HT-29 (cell line): ENCODE results near the gene CTU2. TPM values are rescaled to one million over a fixed set of nuclear protein-coding genes. Genes with fewer than 3 reads are reported as not detected.
"Not testable (repeated sequence)": the region's sequence is repeated elsewhere in the genome, so short reads cannot be mapped to it uniquely, and the experiment has no call there.

Experiments
- DNase-seq: peaks from one replicate; pipeline ENCODE4 v3.0.0-alpha.2; 2015; ENCODE audit warnings: low spot score
- total RNA-seq: library from RNA; depleted of rRNA; stranded (reverse); fragments of >200 nt; shearing (Covaris generic); gene quantifications from 2 replicates; pipeline ENCODE4 v1.2.3, GENCODE V29; 2014; rRNA removed

Gene CTU2
- 38.4 and 44.5 TPM in 2 replicates for total RNA-seq

- DNase-seq = peak; percentile 87
Observed at GRCh38 chr16:88706229-88706964, at the start of gene CTU2, which contains the start of gene RNF166. CTU2 (plus strand) TSS chr16:88706503; CDS start chr16:88706531, 28 bp downstream. RNF166 (minus strand) TSS chr16:88706408; CDS start chr16:88706325, 83 bp downstream.

GRCh38 chr16:88657371-88657770, 48.9 kb upstream of the CTU2 start:
- DNase-seq = no peak

GRCh38 chr16:88658714-88659113, 47.6 kb upstream of the CTU2 start:
- no peak for DNase-seq

GRCh38 chr16:88659160-88659559, 47.1 kb upstream of the CTU2 start:
- no peak for DNase-seq

- DNase-seq = no peak
Observed at GRCh38 chr16:88661468-88661867, 44.8 kb upstream of the CTU2 start.

GRCh38 chr16:88662222-88662842, 44.0 kb upstream of the CTU2 start:
- no peak for DNase-seq

- peak; percentile 96 for DNase-seq
Observed at GRCh38 chr16:88662843-88663606, 43.3 kb upstream of the CTU2 start, which contains the start of gene MVD. MVD (minus strand) TSS chr16:88663091; CDS start chr16:88663080, 11 bp downstream.

- DNase-seq = no peak
Observed at GRCh38 chr16:88665148-88665547, 41.2 kb upstream of the CTU2 start.

GRCh38 chr16:88665570-88665969, 40.7 kb upstream of the CTU2 start:
- no peak for DNase-seq

- DNase-seq = no peak
Observed at GRCh38 chr16:88667461-88667860, 38.8 kb upstream of the CTU2 start.

GRCh38 chr16:88669493-88669892, 36.8 kb upstream of the CTU2 start:
- DNase-seq = not testable (repeated sequence)

- DNase-seq = no peak
Observed at GRCh38 chr16:88669980-88670379, 36.3 kb upstream of the CTU2 start.

GRCh38 chr16:88671806-88672205, 34.5 kb upstream of the CTU2 start:
- no peak for DNase-seq

- DNase-seq = peak; percentile 26
Observed at GRCh38 chr16:88672776-88673175, 33.5 kb upstream of the CTU2 start.

GRCh38 chr16:88673716-88674379, 32.5 kb upstream of the CTU2 start:
- DNase-seq = no peak

GRCh38 chr16:88676502-88677242, 29.6 kb upstream of the CTU2 start:
- no peak for DNase-seq

- DNase-seq = no peak
Observed at GRCh38 chr16:88677721-88678120, 28.6 kb upstream of the CTU2 start.

GRCh38 chr16:88678224-88678979, 27.9 kb upstream of the CTU2 start:
- DNase-seq = no peak

GRCh38 chr16:88680554-88681083, 25.7 kb upstream of the CTU2 start:
- DNase-seq = no peak
